ENCODE measurements around the gene EID1.
"Not testable (repeated sequence)": the region's sequence is repeated elsewhere in the genome, so short reads cannot be mapped to it uniquely, and the experiment has no call there.

Gene EID1, protein sequence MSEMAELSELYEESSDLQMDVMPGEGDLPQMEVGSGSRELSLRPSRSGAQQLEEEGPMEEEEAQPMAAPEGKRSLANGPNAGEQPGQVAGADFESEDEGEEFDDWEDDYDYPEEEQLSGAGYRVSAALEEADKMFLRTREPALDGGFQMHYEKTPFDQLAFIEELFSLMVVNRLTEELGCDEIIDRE

DNA sequence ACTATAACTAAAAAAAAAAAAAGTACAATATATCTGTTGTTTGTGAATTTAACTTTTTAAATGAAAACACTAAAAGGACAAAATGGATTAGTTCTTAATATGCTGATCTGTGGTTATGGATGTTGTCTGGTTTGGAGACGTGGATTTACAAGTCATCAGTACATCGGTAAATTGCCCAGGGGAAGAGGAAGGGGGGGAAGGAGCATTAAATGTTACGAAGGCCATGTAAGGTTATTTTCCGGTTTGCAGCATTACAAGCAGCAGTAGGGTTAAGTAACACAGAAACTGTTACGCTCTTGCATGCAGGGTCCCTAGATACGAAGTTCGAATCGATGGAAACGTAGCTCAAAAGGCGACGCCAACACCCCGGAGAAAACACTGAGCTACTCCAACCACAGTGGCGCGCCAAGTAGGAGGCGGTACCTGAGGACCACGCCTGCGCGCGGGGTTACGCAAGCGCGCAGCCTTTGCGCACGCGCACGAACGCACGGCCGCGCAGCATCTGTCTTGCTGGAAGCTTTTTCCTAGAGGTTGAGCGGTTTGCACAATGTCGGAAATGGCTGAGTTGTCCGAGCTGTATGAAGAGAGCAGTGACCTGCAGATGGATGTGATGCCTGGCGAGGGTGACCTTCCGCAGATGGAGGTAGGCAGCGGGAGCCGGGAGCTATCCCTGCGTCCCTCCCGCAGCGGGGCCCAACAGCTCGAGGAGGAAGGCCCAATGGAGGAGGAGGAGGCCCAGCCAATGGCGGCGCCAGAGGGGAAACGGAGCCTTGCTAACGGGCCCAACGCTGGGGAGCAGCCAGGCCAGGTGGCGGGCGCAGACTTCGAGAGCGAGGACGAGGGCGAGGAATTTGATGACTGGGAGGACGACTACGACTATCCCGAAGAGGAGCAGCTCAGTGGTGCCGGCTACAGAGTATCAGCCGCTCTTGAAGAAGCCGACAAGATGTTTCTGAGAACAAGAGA lies at the start of gene EID1:
Gene EID1, plus strand, starts transcription at position 505 of the 966 bp plus-strand sequence. Its CDS starts 43 bp downstream, at position 548.
- peak; percentile 83 to 84 for DNase-seq (ENCODE audit: low read depth in 2 of 2)

DNA sequence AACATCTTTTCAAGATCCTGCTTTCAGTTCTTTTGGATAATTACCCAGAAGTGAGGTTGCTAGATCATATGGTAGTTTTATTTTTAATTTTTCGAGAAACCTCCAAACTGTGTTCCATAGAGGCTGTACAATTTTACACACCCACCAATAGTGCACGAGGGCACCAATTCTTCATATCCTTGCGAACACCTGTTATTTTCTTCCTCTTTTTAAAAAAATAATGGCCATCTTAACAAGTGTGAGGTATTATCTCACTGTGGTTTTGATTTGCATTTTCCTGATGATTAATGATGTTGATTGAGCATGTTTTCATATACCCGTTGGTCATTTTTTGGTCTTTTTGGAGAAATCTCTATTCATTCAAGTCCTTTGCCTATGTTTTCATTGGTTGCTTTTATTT lies 49.5 kb upstream of the EID1 start:
- no peak for DNase-seq (ENCODE audit: low read depth in 2 of 2)

DNA sequence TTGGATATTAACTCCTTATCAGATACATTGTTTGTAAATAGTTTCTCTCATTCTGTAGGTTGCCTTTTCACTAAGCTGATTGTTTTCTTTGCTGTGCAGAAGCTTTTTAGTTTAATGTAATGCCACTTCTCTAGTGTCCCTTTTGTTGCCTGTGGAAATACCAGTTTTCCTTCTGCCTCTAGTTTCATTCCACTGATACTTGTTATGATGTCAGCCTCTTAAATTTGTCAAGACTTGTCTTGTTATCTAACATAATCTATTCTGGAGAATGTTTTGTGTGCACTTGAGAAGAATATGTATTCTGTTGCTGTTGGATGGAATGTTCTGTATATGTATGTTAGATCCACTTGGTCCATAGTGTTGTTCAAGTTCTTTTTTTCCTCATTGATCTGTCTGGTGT lies 49.0 kb upstream of the EID1 start:
- DNase-seq (ENCODE audit: low read depth in 2 of 2), result no peak

DNA sequence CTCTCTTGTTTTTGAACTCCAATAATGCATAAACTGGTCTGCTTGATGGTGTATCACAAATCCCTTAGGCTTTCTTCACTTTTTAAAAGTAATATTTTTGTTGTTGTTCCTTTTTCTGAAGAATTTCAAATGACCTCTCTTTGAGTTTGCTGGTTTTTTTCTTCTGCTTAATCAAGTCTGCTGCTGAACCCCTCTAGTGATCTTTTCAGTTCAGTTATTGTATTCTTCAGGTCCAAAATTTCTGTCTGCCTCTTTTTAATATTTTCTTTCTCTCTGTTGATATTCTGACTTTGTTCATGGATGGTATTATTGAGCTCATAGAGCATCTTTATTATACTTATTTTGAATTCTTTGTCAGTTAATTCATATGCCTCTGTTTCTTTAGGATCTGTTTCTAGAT lies 45.3 kb upstream of the EID1 start:
- DNase-seq (ENCODE audit: low read depth in 2 of 2), result no peak

DNA sequence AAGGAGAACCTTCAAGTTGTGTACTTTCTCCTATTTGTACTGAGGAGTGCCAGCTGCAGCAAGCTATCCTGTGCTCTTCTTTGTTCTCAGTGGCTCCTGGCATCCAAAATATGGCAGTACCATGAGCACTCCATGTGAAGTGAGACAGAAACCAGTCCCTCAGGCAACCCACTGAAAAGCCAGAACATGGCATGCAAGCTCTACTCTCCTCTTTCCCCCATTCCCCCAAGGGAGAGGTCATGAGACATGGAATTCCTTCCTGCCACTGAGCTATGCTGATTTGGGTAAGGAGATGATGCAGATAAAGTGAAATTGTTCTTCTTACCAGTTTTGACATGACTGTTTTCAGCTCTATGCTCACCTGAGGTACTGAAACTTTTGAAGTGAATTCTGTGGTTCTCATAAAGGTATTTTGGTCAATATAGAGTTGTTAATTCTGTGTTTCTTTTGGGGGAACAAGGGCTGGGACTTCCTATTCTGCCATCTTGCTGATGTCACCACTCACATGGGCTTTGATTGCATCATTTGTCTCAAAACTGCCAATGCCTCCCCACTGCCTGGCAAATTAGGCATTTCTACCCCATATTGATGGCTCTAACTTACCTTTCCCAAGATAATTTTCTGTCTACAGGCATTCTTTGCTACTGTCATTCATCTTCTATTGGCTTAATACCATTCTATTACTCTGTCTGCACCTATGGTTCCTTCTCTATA lies 44.3 kb upstream of the EID1 start:
- no peak for DNase-seq (ENCODE audit: low read depth in 2 of 2)

DNA sequence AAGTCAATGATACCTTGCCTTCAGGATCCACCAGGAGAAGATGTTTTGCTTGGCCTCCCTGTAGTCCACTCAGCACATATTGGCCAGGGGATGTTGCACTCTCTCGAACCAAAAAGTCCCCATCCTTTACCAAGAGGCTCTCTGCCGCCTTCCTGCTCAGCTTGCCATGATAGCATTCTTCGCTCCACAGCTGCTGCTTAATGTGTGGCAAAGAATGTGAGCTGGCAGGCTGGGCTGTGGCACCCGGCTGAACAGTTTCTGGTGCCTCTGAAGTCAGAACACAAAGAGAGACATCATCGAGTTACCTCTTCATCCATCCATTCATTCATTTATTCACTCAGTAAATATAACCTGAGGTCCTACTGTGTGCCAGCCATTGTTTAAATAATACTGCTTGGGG lies 43.2 kb upstream of the EID1 start:
- DNase-seq (ENCODE audit: low read depth in 2 of 2), result no peak

DNA sequence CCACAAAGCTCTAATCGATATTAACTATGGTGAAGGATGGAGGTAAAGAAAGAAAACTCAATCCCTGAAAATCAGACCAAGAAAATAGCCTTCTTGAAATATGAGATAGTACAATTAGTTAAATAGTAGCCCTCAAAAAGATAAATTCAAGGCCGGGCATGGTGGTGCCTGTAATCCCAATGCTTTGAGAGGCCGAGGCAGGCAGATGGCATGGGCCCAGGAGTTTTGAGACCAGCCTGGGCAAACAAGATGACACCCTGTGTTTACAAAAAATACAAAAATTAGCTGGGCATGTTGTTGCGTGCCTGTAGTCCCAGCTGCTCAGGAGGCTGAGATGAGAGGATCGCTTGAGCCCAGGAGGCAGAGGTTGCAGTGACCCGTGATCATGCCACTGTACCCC lies 35.4 kb upstream of the EID1 start:
- no peak for DNase-seq (ENCODE audit: low read depth in 2 of 2)

DNA sequence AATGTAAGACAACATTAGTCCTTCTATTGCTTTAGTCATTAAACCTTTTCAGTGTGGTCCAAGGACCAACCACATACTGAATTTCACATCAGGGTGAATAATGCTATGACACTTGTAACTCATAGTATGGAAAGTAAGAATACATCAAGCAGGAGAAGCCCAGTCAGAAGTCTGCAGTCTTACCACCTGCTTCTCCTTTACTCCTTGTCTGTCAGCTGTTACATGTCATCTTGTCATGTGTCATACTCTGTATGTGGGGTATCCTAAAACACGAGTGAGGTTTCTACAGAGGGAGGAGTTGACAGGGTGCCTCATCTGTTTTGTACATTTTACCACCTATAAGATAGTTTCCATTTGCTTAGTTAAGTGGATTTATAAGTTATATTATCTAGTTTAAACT lies 32.8 kb upstream of the EID1 start:
- DNase-seq (ENCODE audit: low read depth in 2 of 2), result no peak

DNA sequence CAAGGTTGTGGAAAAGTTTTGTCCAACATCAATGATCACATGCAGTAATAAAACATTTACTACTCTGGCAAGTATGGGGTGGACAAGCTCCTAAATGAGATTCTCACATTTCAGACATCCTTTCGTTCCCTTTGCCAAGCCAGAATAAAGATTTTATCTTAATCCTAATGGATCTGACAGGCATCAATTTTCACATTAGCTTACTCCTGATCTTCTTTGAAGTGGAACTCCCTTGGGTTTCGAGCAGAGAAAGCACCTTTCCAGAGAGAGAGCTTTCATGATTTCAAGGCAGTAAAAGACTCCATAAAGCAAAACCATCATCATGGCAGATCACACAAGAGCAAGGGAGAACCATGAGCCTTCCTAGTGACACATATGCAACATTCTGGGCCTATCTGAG lies 27.3 kb upstream of the EID1 start:
- no peak for DNase-seq (ENCODE audit: low read depth in 2 of 2)

DNA sequence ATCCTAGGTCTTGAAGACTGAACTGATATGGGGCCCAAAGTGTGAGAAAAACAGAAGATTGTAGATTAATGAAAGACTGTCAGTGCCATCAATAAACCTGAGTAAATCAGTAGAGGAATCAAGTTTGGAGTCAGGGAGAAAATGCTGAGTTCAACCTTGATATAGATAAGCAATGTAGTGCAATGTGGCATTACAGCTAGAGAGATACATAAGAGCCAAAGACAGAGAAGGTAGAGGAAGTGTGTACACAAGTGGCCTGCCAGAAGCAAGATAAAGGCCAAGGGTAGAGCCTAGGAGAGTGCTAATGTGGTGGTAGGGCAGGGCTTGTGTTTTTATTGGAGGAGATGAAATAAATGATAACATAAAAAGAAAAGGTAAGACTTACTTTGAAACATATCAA lies 26.0 kb upstream of the EID1 start:
- DNase-seq (ENCODE audit: low read depth in 2 of 2), result no peak

DNA sequence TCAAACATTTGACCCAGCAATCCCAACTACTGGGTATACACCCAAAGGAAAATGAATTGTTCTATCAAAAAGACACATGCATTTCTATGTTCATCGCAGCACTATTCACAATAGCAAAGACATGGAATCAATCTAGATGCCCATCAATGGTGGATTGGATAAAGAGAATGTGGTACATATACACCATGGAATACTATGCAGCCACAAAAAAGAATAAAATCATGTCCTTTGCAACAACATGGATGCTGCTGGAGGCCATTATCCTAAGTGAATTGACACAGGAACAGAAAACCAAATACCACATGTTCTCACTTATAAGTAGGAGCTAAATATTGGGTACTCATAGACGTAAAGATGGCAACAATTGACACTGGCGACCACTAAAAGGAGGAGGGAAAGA lies 23.5 kb upstream of the EID1 start:
- not testable (repeated sequence) for DNase-seq (ENCODE audit: low read depth in 2 of 2)

DNA sequence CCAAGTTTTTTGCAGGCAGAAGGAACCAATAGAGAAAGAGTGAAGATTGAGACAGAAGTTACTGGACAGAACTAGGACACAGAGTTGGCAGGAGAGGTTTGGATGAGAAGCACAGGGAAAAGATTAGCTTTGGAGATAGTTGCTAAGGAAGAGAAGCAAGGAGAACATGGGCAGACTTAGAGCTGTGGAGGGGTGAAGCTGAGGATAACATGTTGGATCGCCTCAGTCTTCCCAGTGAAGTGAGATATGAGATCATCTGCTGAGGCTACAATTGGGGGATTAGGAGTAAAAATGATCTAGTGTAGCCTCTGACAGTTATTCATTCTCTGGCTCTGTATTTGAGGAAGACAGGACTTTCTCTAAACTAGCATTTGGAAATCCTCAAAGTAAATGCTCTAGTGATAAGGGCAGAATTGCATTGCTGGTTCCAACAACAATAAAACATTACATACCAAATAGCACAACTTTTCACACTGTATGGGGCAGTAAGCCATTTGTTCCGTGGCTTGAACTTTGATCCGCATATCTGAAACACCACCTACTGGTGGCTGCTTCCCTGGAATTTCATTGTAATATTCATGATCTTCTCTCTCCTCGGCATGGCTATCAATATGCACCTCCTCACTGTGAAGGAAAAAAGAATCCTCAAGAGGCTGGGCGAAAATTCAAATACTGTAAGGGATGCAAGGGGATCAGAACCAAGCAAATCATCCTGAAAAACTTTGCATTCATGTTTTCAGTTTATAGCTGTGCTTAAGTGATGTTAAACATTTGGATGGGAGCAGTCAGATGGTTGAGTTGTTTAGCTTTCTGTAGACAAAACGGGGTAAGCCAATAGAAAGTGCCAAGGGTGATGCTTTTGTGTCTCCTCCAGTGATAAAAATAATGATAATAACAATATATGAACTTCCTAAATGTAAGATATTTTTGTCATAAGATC lies 22.2 kb upstream of the EID1 start:
- DNase-seq (ENCODE audit: low read depth in 2 of 2), result no peak

DNA sequence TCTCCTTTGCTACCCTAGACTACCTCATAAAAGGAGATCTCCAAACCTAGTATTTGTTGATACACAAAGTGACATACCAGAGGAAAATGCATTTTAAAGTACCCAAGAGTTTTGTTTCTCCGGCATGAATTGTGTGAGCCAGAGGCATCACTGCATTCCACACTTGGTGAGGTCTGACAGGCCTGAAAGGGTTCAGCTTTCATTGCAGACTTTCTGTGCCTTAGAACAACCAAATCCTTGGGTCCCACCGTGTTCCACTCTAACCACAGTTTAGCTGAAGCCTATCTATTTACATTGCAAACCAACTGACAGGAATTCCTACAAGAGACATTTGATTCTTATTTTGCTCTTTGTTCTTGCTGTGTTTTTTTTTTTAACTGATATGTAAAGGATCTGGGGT lies 21.0 kb upstream of the EID1 start:
- no peak for DNase-seq (ENCODE audit: low read depth in 2 of 2)

DNA sequence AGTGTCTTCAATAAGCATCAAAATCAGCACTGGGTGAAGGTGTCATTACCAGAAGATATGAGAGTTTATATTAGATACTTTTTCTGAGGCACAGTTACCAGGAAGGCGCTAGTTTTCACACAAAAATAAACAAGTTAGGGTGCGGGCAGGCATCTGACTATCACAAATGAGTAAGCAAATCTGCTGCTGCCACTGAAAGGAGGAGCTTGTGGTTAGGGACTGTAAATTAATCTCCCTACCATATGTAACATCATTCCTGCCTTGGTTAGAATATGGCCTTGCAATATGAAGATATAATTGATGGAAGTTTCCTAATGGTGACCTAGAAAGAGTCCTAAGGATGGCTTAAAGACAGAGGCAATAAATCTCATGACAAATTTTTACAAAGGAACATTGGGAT lies 19.5 kb upstream of the EID1 start:
- no peak for DNase-seq (ENCODE audit: low read depth in 2 of 2)

DNA sequence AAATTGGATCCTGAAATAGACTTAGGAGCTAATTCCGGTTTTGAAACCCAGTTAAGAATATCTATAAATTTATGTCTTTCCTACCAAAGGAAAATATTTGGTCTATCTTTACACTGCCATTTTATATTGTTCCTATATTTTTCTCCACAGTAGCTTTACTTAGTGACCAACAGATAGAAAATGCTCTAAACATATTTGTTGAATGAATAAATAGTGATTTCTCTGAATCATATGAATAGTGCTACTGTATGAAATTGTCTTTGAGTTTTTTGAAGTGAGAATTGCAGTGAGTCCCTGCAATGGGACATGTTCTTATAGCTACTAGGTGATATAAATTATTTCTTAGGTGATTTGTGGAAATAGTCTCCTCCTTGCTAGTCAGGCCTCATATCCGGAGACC lies 18.5 kb upstream of the EID1 start:
- no peak for DNase-seq (ENCODE audit: low read depth in 2 of 2)

DNA sequence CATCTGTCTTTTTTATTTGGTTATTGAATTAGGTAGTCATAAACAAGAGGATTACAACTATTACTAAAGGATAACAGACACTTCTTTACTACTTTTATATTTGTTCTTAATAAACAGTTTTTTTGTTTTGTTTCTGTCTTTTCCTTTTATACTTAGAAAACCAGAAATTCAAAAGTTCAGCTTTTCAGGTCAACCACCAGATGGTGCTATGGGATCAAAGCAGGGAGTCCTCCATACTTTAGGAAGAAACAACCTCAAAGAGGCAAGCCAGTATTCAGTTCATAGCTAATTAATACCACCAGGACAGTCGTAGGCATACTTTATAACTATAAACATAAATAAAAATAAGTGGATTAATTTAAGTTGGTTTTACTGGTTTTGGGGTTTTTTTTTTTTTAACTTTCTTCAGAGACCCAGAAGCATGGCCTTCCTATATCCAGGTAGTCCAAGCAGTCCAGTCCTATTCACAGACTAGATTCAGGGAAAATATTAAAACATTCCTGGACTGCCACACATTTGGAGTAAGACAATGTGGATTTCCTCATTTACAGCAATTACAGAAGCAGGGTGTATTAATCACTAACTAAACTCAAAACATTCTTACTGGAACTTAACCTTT lies 16.0 kb upstream of the EID1 start:
- peak in 1 of 2 donors; percentile 10 for DNase-seq (ENCODE audit: low read depth in 2 of 2)

DNA sequence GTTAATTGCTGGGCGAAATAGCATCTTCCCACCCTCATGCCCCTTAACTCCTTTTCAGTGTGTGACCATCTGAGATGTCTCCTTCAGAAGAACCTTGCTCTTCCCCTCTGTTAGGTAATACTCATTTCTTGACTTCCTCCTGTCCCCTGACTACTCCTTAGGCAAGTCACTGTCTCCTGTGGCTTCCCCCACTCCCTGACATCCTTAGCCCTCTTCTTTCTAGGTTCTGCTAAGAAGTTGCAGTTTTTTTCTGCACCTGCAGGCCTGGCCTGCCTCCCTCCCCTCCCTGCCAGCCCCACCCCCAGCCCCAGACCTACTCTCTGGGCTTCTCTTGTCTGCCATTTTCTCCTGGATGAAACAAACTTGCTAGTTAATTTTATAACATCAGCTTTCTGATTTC lies 15.2 kb upstream of the EID1 start:
- DNase-seq (ENCODE audit: low read depth in 2 of 2), result no peak

DNA sequence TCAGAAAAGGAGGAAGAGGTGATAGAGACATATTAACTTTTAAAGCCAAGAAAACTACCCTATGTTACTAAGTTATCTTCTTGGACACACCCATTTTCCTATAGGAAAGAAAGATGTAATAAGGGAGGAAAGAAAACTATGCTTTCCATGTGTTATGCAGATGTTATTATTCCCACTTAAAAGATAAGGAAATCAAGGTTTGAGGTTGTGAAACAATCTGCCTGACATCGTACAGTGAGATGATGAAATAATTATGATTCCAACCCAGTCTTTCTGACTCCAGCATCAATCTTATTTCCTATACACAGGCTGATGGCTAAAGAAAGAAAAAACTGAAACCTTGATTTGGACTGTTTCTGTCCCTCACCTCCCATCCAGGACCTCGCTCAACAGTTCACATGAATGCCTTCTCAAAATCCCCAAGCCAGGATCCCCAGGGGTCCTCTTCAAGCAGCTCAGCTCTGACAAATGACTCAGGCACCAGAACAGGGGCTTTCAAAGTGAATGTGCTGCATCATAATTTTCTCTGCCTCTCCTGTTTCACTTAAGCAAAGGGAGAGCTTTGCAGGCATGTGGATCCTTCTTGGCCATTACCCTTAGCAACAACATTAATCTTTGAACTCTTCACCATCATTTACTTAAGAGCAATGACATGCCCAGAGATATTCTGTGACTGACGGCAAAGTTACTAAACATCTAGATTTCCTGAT lies 12.4 kb upstream of the EID1 start:
- no peak for DNase-seq (ENCODE audit: low read depth in 2 of 2)

DNA sequence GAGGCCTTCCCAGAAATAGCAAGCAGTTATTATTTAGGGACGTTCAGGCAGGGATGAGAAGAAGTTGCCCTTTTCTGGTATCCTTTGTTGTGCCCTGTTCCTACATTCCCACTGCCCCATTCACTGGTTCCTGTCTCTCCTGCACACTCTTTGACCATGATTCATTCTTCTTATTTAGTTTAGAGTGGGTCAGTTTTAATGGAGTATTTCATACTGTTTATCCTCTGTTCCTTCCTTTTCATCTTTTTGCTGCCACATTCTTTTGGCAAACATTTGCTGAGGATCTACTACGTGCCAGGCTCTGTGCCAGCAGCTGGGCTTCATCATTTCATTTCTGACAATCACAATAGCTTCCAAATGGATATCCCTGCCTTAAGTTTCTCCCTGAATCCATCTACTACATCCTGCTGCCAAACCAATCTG lies 11.8 kb upstream of the EID1 start:
- DNase-seq (ENCODE audit: low read depth in 2 of 2), result no peak

DNA sequence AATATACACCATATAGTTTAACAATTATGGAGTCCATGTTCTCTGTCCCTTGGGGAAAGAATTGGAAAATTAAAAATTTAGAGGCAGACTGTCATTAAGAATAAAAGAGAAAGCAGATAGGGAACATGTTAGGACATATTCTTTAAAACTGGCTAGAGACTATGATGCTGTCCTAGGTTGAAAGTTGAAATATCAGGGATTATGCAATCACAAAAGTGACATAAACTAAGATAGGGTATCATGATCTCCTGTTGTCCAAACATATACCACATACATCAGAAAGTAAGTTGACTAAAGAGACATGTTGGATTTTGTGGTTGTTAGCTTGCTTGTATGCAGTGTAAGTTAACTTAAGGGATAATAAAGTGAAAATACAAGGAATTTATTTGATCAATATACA lies 9.9 kb upstream of the EID1 start:
- no peak for DNase-seq (ENCODE audit: low read depth in 2 of 2)
